Nephron (organoid): Measurements from ENCODE around the gene USP37.

Source experiments
- H3K27ac Mint-ChIP-seq, 3 experiments: 2 replicates each; pipeline ENCODE4 v1.8.0; 2020; ENCODE audit warnings: mixed read lengths in 3 of 3, mild to moderate bottlenecking in 2 of 3, moderate library complexity in 1 of 3
- H3K27me3 Mint-ChIP-seq: 2 replicates; pipeline ENCODE4 v1.8.0; 2021; ENCODE audit warnings: low read depth, mild to moderate bottlenecking, moderate library complexity, mixed read lengths
- H3K36me3 Mint-ChIP-seq: 2 replicates; pipeline ENCODE4 v1.8.0; 2020; ENCODE audit warnings: low read depth, mixed read lengths
- H3K4me1 Mint-ChIP-seq: 2 replicates; pipeline ENCODE4 v1.8.0; 2020; ENCODE audit warnings: mixed read lengths
- H3K4me3 Mint-ChIP-seq, 3 experiments: 2 replicates each; pipeline ENCODE4 v1.8.0; 2020; ENCODE audit warnings: mild to moderate bottlenecking in 3 of 3, mixed read lengths in 3 of 3, moderate library complexity in 2 of 3
- H3K9me3 Mint-ChIP-seq: 2 replicates; pipeline ENCODE4 v1.8.0; 2020; ENCODE audit warnings: mixed read lengths
- CTCF ChIP-seq, 3 experiments: fragments of 200-600 bp; sonication (generic); IDR thresholded peaks; one replicate each; pipeline ENCODE4 v1.5.0; 2021; ENCODE audit warnings: antibody characterized with exemption in 3 of 3; ENCODE audit not compliant: unreplicated experiment in 3 of 3

The USP37 gene

GRCh38 chr2:218432676-218433365 lies 135.3 kb downstream of the USP37 start:
- Mint-ChIP-seq H3K4me1 (no peaks in the 10 kb centered on the region), H3K4me3 (no peak overlapping the region), H3K27ac (no peak overlapping the region), H3K9me3 (no peaks in the 10 kb centered on the region), H3K27me3 (peaks cover 6% of the 10 kb centered on the region), H3K36me3 (no peaks in the 10 kb centered on the region)
- TF ChIP-seq CTCF (IDR thresholded peaks at IDR 0.05; ENCODE audit: unreplicated experiment in 3 of 3) = no peak

- Mint-ChIP-seq H3K4me1 (no peaks in the 10 kb centered on the region), H3K36me3 (no peaks in the 10 kb centered on the region), H3K4me3 (no peak overlapping the region), H3K27me3 (peaks cover 6% of the 10 kb centered on the region), H3K27ac (no peak overlapping the region), H3K9me3 (no peaks in the 10 kb centered on the region)
- no peak for TF ChIP-seq CTCF (IDR thresholded peaks at IDR 0.05; ENCODE audit: unreplicated experiment in 3 of 3)
Observed at GRCh38 chr2:218431878-218432277, 136.3 kb downstream of the USP37 start.

- Mint-ChIP-seq H3K27ac (no peak overlapping the region), H3K4me1 (no peaks in the 10 kb centered on the region), H3K4me3 (no peak overlapping the region), H3K9me3 (no peaks in the 10 kb centered on the region), H3K27me3 (peaks cover 6% of the 10 kb centered on the region), H3K36me3 (no peaks in the 10 kb centered on the region)
- TF ChIP-seq CTCF (IDR thresholded peaks at IDR 0.05; ENCODE audit: unreplicated experiment in 3 of 3) = no peak
Observed at GRCh38 chr2:218430721-218431120, 137.4 kb downstream of the USP37 start.

GRCh38 chr2:218429911-218430692 lies 138.0 kb downstream of the USP37 start:
- Mint-ChIP-seq H3K27ac (no peak overlapping the region), H3K27me3 (peaks cover 6% of the 10 kb centered on the region), H3K9me3 (no peaks in the 10 kb centered on the region), H3K36me3 (no peaks in the 10 kb centered on the region), H3K4me3 (no peak overlapping the region), H3K4me1 (no peaks in the 10 kb centered on the region)
- no peak for TF ChIP-seq CTCF (IDR thresholded peaks at IDR 0.05; ENCODE audit: unreplicated experiment in 3 of 3)

DNA sequence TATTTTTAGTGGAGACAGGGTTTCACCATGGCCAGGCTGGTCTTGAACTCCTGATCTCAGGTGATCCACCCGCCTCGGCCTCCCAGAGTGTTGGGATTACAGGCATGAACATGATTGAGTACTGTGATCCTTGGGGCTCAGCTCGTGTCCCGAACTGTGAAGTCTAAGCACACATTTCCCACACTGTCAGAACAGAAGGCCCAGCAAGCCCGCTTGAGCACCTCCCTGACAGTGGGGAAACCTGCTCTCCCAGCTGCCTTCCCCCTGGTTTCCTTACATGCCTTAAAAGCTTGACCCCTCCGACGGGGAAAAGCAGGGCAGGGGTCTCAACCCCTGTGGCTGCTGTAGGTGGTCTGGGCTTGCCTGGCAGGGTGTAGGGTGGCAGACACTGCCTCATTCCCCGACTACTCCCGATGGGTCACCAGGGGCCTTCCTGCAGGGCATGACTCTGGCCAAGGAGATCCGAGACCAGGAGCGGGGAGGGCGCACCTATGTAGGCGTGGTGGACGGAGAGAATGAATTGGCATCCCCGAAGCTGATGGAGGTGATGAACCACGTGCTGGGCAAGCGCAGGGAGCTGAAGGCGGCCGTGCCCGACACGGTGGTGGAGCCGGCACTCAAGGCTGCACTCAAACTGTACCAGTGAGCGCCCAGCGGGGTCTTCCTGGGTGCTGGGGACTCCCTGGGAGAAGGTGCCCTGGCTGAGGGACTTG lies 139.1 kb downstream of the USP37 start:
- H3K27me3 Mint-ChIP-seq = peaks cover 6% of the 10 kb centered on the region
- no peak overlapping the region for H3K27ac Mint-ChIP-seq
- no peaks in the 10 kb centered on the region for H3K4me1 Mint-ChIP-seq
- no peaks in the 10 kb centered on the region for H3K9me3 Mint-ChIP-seq
- H3K4me3 Mint-ChIP-seq = no peak overlapping the region
- TF ChIP-seq CTCF (IDR thresholded peaks at IDR 0.05; ENCODE audit: unreplicated experiment in 3 of 3) = no peak
- no peaks in the 10 kb centered on the region for H3K36me3 Mint-ChIP-seq
